ENCODE measurements around the gene FMO1.

DNA sequence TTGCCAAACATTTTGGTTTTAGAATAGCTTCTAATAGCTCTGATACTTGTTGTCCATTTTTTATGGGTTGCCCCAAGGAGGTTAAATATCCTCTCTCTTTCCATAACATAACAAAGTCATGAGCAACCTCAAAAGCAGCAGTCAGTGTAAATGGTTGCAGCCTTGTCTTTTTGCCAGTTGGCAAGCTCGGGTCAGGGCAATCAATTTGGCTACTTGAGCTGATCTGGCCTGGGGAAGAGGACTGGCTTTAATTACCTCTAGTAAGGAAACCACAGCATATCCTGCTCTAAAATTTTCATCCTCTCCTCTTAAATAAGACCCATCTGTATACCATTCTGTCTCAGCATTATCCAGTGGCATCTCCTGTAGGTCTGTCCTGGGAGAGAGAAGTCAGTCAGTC, 44.5 kb downstream of the FMO1 start:
- TF ChIP-seq, protein P1, sequence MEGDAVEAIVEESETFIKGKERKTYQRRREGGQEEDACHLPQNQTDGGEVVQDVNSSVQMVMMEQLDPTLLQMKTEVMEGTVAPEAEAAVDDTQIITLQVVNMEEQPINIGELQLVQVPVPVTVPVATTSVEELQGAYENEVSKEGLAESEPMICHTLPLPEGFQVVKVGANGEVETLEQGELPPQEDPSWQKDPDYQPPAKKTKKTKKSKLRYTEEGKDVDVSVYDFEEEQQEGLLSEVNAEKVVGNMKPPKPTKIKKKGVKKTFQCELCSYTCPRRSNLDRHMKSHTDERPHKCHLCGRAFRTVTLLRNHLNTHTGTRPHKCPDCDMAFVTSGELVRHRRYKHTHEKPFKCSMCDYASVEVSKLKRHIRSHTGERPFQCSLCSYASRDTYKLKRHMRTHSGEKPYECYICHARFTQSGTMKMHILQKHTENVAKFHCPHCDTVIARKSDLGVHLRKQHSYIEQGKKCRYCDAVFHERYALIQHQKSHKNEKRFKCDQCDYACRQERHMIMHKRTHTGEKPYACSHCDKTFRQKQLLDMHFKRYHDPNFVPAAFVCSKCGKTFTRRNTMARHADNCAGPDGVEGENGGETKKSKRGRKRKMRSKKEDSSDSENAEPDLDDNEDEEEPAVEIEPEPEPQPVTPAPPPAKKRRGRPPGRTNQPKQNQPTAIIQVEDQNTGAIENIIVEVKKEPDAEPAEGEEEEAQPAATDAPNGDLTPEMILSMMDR (conservative IDR thresholded peaks at IDR 0.05; ENCODE audit: low read depth, low read length) = no peak
- no peak for TF ChIP-seq EZH2 (IDR thresholded peaks at IDR 0.05; ENCODE audit: low read length, unreplicated experiment)
